Measurements from ENCODE around the gene RUNX1. TPM values are rescaled to one million over a fixed set of nuclear protein-coding genes. Genes with fewer than 3 reads are reported as not detected.

The RUNX1 gene
- total and polyA plus RNA-seq, 2 experiments from 2014 or later, result 0.12 TPM; not detected in 1

- no peak overlapping the region for H3K4me3 ChIP-seq
Measured at GRCh38 chr21:34825948-34826548, 223.1 kb downstream of the RUNX1 start.

DNA sequence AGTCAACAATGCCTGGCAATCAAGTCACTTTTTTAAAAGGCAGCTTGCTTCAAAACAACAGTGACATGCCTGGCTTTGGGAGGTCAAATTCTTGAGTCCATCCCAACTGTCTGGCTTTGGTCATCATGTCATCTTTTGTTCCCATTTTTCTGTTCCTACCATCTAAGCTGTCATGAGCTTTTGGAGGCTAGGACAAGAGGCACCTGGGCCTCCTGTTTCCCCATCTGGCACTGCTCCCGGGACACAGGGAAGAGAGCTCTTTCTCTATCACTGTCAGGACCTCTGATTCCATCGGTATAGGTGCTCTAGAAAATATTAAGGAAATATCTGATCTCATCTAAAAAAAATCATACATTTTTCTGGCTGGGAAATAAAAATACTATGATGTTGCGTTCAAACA, 224.0 kb downstream of the RUNX1 start:
- no peaks in the 10 kb centered on the region for H3K4me1 ChIP-seq (ENCODE audit: low read depth)
- no peaks in the 10 kb centered on the region for H3K36me3 ChIP-seq
- H3K27ac ChIP-seq, result no peak overlapping the region
- TF ChIP-seq, protein P1, sequence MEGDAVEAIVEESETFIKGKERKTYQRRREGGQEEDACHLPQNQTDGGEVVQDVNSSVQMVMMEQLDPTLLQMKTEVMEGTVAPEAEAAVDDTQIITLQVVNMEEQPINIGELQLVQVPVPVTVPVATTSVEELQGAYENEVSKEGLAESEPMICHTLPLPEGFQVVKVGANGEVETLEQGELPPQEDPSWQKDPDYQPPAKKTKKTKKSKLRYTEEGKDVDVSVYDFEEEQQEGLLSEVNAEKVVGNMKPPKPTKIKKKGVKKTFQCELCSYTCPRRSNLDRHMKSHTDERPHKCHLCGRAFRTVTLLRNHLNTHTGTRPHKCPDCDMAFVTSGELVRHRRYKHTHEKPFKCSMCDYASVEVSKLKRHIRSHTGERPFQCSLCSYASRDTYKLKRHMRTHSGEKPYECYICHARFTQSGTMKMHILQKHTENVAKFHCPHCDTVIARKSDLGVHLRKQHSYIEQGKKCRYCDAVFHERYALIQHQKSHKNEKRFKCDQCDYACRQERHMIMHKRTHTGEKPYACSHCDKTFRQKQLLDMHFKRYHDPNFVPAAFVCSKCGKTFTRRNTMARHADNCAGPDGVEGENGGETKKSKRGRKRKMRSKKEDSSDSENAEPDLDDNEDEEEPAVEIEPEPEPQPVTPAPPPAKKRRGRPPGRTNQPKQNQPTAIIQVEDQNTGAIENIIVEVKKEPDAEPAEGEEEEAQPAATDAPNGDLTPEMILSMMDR (IDR thresholded peaks at IDR 0.05; ENCODE audit: low read depth, low read length), result no peak
- peaks cover 2% of the 10 kb centered on the region for H3K27me3 ChIP-seq
- no peak for DNase-seq (ENCODE audit: low read depth in 1 of 2, low spot score in 1 of 2)
- H3K9me3 ChIP-seq (ENCODE audit: low read depth), result no peaks in the 10 kb centered on the region
- H3K4me3 ChIP-seq, result no peak overlapping the region

More at GRCh38 chr21:34825948-34826548, 223.1 kb downstream of the RUNX1 start:
- DNase-seq (ENCODE audit: low read depth in 1 of 2, low spot score in 1 of 2), result no peak
- Histone ChIP-seq H3K4me1 (ENCODE audit: low read depth) (no peaks in the 10 kb centered on the region), H3K27ac (no peak overlapping the region), H3K36me3 (no peaks in the 10 kb centered on the region), H3K9me3 (ENCODE audit: low read depth) (no peaks in the 10 kb centered on the region), H3K27me3 (peaks cover 2% of the 10 kb centered on the region)
- TF ChIP-seq, protein P1 (IDR thresholded peaks at IDR 0.05; ENCODE audit: low read depth, low read length), result no peak

DNA sequence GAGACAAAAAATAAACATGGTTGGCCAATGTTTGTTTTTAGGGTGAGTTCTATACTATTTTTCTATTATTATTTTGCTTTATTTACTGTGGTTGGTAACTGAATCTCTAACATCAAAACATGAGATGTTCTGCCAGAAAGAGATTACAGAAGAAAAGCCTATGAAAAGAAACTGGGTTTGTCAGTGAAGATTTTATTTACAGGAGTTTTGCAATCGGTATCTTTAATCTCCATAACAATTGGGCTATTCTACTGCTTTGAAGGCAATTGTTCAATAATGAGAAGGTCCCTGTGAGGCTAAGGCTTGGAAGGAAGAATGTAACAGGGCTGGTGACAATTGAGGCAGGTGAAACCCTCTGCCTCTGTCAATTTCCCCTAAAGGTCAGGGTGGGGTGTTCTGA, 224.8 kb downstream of the RUNX1 start:
- TF ChIP-seq, protein P1 (IDR thresholded peaks at IDR 0.05; ENCODE audit: low read depth, low read length), result no peak
- Histone ChIP-seq H3K27me3 (no peaks in the 10 kb centered on the region), H3K9me3 (ENCODE audit: low read depth) (no peaks in the 10 kb centered on the region), H3K27ac (no peak overlapping the region), H3K4me3 (no peak overlapping the region), H3K36me3 (no peaks in the 10 kb centered on the region), H3K4me1 (ENCODE audit: low read depth) (no peaks in the 10 kb centered on the region)
- DNase-seq (ENCODE audit: low read depth in 1 of 2, low spot score in 1 of 2), result no peak

DNA sequence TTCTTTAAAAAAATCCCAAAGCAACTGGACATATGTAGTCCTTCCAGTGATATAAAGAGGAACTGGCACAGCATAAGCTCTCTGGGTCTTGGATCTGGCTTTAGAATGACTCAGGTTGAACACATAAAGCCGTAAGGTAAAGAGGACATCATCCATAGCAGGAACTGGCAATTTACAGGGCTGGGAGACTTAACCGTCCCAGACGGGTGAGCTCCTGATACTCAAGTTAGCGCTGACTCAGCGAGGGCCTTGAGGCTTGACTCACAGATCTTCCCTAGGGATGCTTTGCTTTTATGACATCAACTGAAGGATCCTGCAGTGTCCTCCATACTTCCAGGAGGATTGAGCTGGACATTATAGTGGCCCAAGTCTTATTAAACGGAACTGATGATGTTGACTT, 226.2 kb downstream of the RUNX1 start:
- TF ChIP-seq, protein P1 (IDR thresholded peaks at IDR 0.05; ENCODE audit: low read depth, low read length), result no peak
- no peak overlapping the region for H3K27ac ChIP-seq
- H3K4me3 ChIP-seq, result no peak overlapping the region
- no peaks in the 10 kb centered on the region for H3K4me1 ChIP-seq (ENCODE audit: low read depth)
- no peaks in the 10 kb centered on the region for H3K9me3 ChIP-seq (ENCODE audit: low read depth)
- no peaks in the 10 kb centered on the region for H3K27me3 ChIP-seq
- H3K36me3 ChIP-seq, result no peaks in the 10 kb centered on the region
- peak in 1 of 2 donors; percentile 54 for DNase-seq (ENCODE audit: low read depth in 1 of 2, low spot score in 1 of 2)

GRCh38 chr21:34822168-34822567, 226.9 kb downstream of the RUNX1 start:
- Histone ChIP-seq H3K4me3 (no peak overlapping the region), H3K36me3 (no peaks in the 10 kb centered on the region), H3K9me3 (ENCODE audit: low read depth) (no peaks in the 10 kb centered on the region), H3K27me3 (no peaks in the 10 kb centered on the region), H3K4me1 (ENCODE audit: low read depth) (no peaks in the 10 kb centered on the region), H3K27ac (no peak overlapping the region)
- TF ChIP-seq, protein P1 (IDR thresholded peaks at IDR 0.05; ENCODE audit: low read depth, low read length), result no peak
- DNase-seq (ENCODE audit: low read depth in 1 of 2, low spot score in 1 of 2), result no peak

All from cardiac muscle cell (in vitro differentiated cells and primary cell).